Measurements from ENCODE around the gene TMEM94. TPM values are rescaled to one million over a fixed set of nuclear protein-coding genes. Genes with fewer than 3 reads are reported as not detected.

The TMEM94 gene
- total and polyA plus RNA-seq, 2 of the 13 experiments (the other 11 are each of a cell fraction or from before 2014, with no cell fraction given): 32.6 to 134 TPM

DNA sequence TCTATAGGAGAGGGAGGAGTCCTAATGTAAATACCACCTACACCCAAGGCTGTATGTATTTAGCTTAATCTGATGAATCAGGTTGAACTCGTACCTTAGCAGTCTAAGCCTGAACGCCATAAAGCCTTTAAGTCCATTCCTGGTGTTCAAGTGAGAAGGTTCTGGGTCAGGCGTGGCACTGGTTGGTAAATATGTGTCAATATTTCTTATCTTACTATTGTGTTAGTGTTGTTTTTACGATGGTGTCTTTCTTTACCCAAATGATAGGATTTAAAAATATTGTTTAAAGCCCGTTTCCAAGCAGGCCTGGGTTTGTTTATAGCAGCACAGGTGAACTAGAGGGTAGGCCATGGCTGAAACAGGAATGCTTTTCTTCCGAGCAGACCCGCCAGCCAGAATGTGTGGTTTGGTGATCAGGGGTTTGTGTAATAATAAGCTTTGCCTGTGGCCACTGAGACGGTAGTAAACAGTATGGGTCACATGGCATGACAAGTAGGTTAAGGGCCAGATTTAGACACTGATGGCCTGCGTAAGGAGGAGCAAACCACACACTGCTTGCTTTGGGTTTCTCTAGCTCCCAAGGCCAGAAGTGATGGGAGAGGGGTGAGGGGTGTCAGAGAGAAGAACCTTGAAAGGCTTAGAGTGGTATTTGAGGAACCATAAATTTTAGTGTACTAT, 3.3 kb downstream of the TMEM94 start (continued):
- TF ChIP-seq, protein P1, sequence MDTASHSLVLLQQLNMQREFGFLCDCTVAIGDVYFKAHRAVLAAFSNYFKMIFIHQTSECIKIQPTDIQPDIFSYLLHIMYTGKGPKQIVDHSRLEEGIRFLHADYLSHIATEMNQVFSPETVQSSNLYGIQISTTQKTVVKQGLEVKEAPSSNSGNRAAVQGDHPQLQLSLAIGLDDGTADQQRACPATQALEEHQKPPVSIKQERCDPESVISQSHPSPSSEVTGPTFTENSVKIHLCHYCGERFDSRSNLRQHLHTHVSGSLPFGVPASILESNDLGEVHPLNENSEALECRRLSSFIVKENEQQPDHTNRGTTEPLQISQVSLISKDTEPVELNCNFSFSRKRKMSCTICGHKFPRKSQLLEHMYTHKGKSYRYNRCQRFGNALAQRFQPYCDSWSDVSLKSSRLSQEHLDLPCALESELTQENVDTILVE (CRISPR knock-in tag; IDR thresholded peaks at IDR 0.05): no peak
- TF ChIP-seq ZMYM3 (CRISPR knock-in tag; IDR thresholded peaks at IDR 0.05) (peak; percentile 70; the same call in 1 of the 2 replicates), SMAD3 (CRISPR knock-in tag; IDR thresholded peaks at IDR 0.05) (peak; percentile 56), GLI4 (CRISPR knock-in tag; IDR thresholded peaks at IDR 0.05; ENCODE audit: borderline replicate concordance) (peak; percentile 38; the same call in 1 of the 2 replicates), SATB2 (CRISPR knock-in tag; IDR thresholded peaks at IDR 0.05) (no peak), AHR (CRISPR knock-in tag; IDR thresholded peaks at IDR 0.05) (no peak), SMARCE1 (IDR thresholded peaks at IDR 0.05; ENCODE audit: borderline replicate concordance) (no peak), ZNF460 (CRISPR knock-in tag; IDR thresholded peaks at IDR 0.05; ENCODE audit: borderline replicate concordance) (no peak), SIN3B (IDR thresholded peaks at IDR 0.05; ENCODE audit: low read length) (no peak), PAWR (CRISPR knock-in tag; IDR thresholded peaks at IDR 0.05; ENCODE audit: borderline replicate concordance) (no peak), WIZ (CRISPR knock-in tag; IDR thresholded peaks at IDR 0.05) (0 out of 2 replicates have a peak, but pooled peaks have one; percentile 24), FOXA1 (IDR thresholded peaks at IDR 0.05) (0 out of 2 replicates have a peak, but pooled peaks have one; percentile 15), FOXA1 (CRISPR knock-in tag; IDR thresholded peaks at IDR 0.05) (peak; percentile 83), SP140L (CRISPR knock-in tag; IDR thresholded peaks at IDR 0.05; ENCODE audit: borderline replicate concordance) (peak; percentile 78; the same call in 1 of the 2 replicates), KAT8 (CRISPR knock-in tag; IDR thresholded peaks at IDR 0.05) (peak; percentile 69), KDM2A (CRISPR knock-in tag; IDR thresholded peaks at IDR 0.05; ENCODE audit: borderline replicate concordance, low read depth) (peak; percentile 57), ZNF12 (CRISPR knock-in tag; IDR thresholded peaks at IDR 0.05) (no peak), ZMYM4 (CRISPR knock-in tag; IDR thresholded peaks at IDR 0.05) (no peak), ZSCAN9 (CRISPR knock-in tag; IDR thresholded peaks at IDR 0.05; ENCODE audit: borderline replicate concordance) (peak; percentile 34; the same call in 1 of the 2 replicates), ZNF619 (CRISPR knock-in tag; IDR thresholded peaks at IDR 0.05) (0 out of 2 replicates have a peak, but pooled peaks have one; percentile 34), HOXA5 (CRISPR knock-in tag; IDR thresholded peaks at IDR 0.05) (peak; percentile 48; the same call in 1 of the 2 replicates), MBD4 (IDR thresholded peaks at IDR 0.05; ENCODE audit: borderline replicate concordance, low read length) (no peak), PCBP1 (IDR thresholded peaks at IDR 0.05; ENCODE audit: borderline replicate concordance, low read depth, low read length) (no peak), AGO2 (optimal IDR thresholded peaks at IDR 0.05; ENCODE audit: low read depth, low read length) (no peak), SOX13 (IDR thresholded peaks at IDR 0.05) (0 out of 2 replicates have a peak, but pooled peaks have one; percentile 28), SOX13 (CRISPR knock-in tag; conservative IDR thresholded peaks at IDR 0.05 in 1 of 2, IDR thresholded peaks at IDR 0.05 in 1 of 2) (peak in 1 of 2 experiments; percentile 67; a peak in 2 of 4 replicates), IKZF1 (IDR thresholded peaks at IDR 0.05) (no peak)
- TF ChIP-seq, protein P2, sequence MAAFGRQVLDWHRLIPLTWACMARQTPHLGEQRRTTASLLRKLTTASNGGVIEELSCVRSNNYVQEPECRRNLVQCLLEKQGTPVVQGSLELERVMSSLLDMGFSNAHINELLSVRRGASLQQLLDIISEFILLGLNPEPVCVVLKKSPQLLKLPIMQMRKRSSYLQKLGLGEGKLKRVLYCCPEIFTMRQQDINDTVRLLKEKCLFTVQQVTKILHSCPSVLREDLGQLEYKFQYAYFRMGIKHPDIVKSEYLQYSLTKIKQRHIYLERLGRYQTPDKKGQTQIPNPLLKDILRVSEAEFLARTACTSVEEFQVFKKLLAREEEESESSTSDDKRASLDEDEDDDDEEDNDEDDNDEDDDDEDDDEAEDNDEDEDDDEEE (CRISPR knock-in tag; IDR thresholded peaks at IDR 0.05): no peak
- TF ChIP-seq, protein P3, sequence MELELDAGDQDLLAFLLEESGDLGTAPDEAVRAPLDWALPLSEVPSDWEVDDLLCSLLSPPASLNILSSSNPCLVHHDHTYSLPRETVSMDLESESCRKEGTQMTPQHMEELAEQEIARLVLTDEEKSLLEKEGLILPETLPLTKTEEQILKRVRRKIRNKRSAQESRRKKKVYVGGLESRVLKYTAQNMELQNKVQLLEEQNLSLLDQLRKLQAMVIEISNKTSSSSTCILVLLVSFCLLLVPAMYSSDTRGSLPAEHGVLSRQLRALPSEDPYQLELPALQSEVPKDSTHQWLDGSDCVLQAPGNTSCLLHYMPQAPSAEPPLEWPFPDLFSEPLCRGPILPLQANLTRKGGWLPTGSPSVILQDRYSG (CRISPR knock-in tag; IDR thresholded peaks at IDR 0.05): no peak
- TF ChIP-seq, protein P4, sequence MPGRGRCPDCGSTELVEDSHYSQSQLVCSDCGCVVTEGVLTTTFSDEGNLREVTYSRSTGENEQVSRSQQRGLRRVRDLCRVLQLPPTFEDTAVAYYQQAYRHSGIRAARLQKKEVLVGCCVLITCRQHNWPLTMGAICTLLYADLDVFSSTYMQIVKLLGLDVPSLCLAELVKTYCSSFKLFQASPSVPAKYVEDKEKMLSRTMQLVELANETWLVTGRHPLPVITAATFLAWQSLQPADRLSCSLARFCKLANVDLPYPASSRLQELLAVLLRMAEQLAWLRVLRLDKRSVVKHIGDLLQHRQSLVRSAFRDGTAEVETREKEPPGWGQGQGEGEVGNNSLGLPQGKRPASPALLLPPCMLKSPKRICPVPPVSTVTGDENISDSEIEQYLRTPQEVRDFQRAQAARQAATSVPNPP (CRISPR knock-in tag; IDR thresholded peaks at IDR 0.05): no peak

Data from HepG2 (cell line).